HepG2 (cell line): ENCODE data around the gene GNL1. TPM values are rescaled to one million over a fixed set of nuclear protein-coding genes. Genes with fewer than 3 reads are reported as not detected.

Experiments used
- CENPT ChIP-seq: sonication (generic); formaldehyde crosslinking; IDR thresholded peaks from 2 replicates; pipeline ENCODE4 v1.8.0; 2022; ENCODE audit warnings: low read depth, mild to moderate bottlenecking, moderate library complexity, missing genetic modification reagents
- GPN1 ChIP-seq: sonication (generic); formaldehyde crosslinking; IDR thresholded peaks from 2 replicates; pipeline ENCODE4 v1.5.1; 2020; ENCODE audit warnings: missing genetic modification reagents, borderline replicate concordance
- GZF1 ChIP-seq: sonication (generic); formaldehyde crosslinking; IDR thresholded peaks from 2 replicates; pipeline ENCODE4 v1.5.1; 2020; ENCODE audit warnings: mild to moderate bottlenecking, missing genetic modification reagents
- HOXD1 ChIP-seq: sonication (generic); formaldehyde crosslinking; IDR thresholded peaks from 2 replicates; pipeline ENCODE4 v1.5.0; 2020; ENCODE audit warnings: missing genetic modification reagents
- KLF6 ChIP-seq: IDR thresholded peaks from 2 replicates; pipeline ENCODE4 v1.8.0; 2016; ENCODE audit warnings: missing biosample characterization, missing genetic modification reagents
- SIX1 ChIP-seq: sonication (generic); formaldehyde crosslinking; IDR thresholded peaks from 2 replicates; pipeline ENCODE4 v1.4.0; 2020; ENCODE audit warnings: missing genetic modification reagents, borderline replicate concordance
- SMC3 ChIP-seq: IDR thresholded peaks from 2 replicates; pipeline ENCODE4 v1.6.1; 2011; ENCODE audit warnings: low read length, improper control_type of control experiment
- TBX3 ChIP-seq: fragments of 450-650 bp; IDR thresholded peaks from 2 replicates; pipeline ENCODE4 v1.6.1; 2017; ENCODE audit warnings: antibody characterized with exemption, mild to moderate bottlenecking, inconsistent platforms, borderline replicate concordance
- YEATS4 ChIP-seq: sonication (generic); formaldehyde crosslinking; IDR thresholded peaks from 2 replicates; pipeline ENCODE4 v1.4.0; 2020; ENCODE audit warnings: missing genetic modification reagents, borderline replicate concordance
- ZFP1 ChIP-seq: IDR thresholded peaks from 2 replicates; pipeline ENCODE4 v1.6.1; 2016
- ZFY ChIP-seq: sonication (generic); formaldehyde crosslinking; IDR thresholded peaks from 2 replicates; pipeline ENCODE4 v1.4.0; 2020; ENCODE audit warnings: missing genetic modification reagents
- ZNF10 ChIP-seq: sonication (generic); formaldehyde crosslinking; IDR thresholded peaks from 2 replicates; pipeline ENCODE4 v1.4.0; 2020; ENCODE audit warnings: mild to moderate bottlenecking, low read depth, missing genetic modification reagents, borderline replicate concordance
- ZNF24 ChIP-seq: fragments of 450-650 bp; IDR thresholded peaks from 2 replicates; pipeline ENCODE4 v1.6.1; 2017; ENCODE audit warnings: antibody characterized with exemption, mild to moderate bottlenecking
- ZNF367 ChIP-seq: sonication (generic); formaldehyde crosslinking; IDR thresholded peaks from 2 replicates; pipeline ENCODE4 v1.4.0; 2020; ENCODE audit warnings: missing genetic modification reagents, borderline replicate concordance
- ZNF644 ChIP-seq: IDR thresholded peaks from 2 replicates; pipeline ENCODE4 v1.6.1; 2016; ENCODE audit warnings: low read depth
- ZNF703 ChIP-seq: sonication (generic); formaldehyde crosslinking; IDR thresholded peaks from 2 replicates; pipeline ENCODE4 v1.5.1; 2020; ENCODE audit warnings: missing genetic modification reagents, mild to moderate bottlenecking, moderate library complexity, borderline replicate concordance
- ZNF878 ChIP-seq: sonication (generic); formaldehyde crosslinking; IDR thresholded peaks from 2 replicates; pipeline ENCODE4 v1.8.1; 2023; ENCODE audit warnings: mild to moderate bottlenecking, missing genetic modification reagents, moderate library complexity
- polyA plus RNA-seq, 8 experiments: library from polyadenylated mRNA; depleted of rRNA in 3 of 8; stranded (reverse) in 7 of 8; unstranded in 1 of 8; fragments of >200 nt; fragmentation: Illumina TruSeq in 4 of 8; extraction: Trizol in 4 of 8; gene quantifications; 2 replicates each; pipeline versions ENCODE4 v1.2.1 to v1.2.3, GENCODE V29; 2011 to 2016; ENCODE audit warnings: low read depth in 4 of 8, missing spikeins in 1 of 8, mixed read lengths in 1 of 8; ENCODE audit not compliant: insufficient read depth in 1 of 8
- total RNA-seq, 5 experiments: library from RNA; depleted of rRNA; stranded (reverse); fragments of >200 nt; fragmentation: Illumina TruSeq; extraction: Trizol; gene quantifications; 2 replicates each; pipeline ENCODE4 v1.2.3, GENCODE V29; 2016; ENCODE audit warnings: low read depth in 1 of 5
- TF ChIP-seq, protein P1 (sequence below): sonication (generic); formaldehyde crosslinking; IDR thresholded peaks from 2 replicates; pipeline ENCODE4 v1.5.0; 2020; ENCODE audit warnings: mild to moderate bottlenecking, missing genetic modification reagents, borderline replicate concordance
- TF ChIP-seq, protein P2 (sequence below): sonication (generic); formaldehyde crosslinking; IDR thresholded peaks from 2 replicates; pipeline ENCODE4 v1.4.0; 2020; ENCODE audit warnings: missing genetic modification reagents
- TF ChIP-seq, protein P3 (sequence below): sonication (generic); formaldehyde crosslinking; IDR thresholded peaks from 2 replicates; pipeline ENCODE4 v1.4.0; 2020; ENCODE audit warnings: mild to moderate bottlenecking, missing genetic modification reagents
- TF ChIP-seq, protein P4 (sequence below): sonication (generic); formaldehyde crosslinking; IDR thresholded peaks from 2 replicates; pipeline ENCODE4 v1.4.0; 2020; ENCODE audit warnings: missing genetic modification reagents

GNL1 gene
- total and polyA plus RNA-seq, 2 of the 13 experiments (the other 11 are each of a cell fraction or from before 2014, with no cell fraction given), result 35.0 to 55.6 TPM

DNA sequence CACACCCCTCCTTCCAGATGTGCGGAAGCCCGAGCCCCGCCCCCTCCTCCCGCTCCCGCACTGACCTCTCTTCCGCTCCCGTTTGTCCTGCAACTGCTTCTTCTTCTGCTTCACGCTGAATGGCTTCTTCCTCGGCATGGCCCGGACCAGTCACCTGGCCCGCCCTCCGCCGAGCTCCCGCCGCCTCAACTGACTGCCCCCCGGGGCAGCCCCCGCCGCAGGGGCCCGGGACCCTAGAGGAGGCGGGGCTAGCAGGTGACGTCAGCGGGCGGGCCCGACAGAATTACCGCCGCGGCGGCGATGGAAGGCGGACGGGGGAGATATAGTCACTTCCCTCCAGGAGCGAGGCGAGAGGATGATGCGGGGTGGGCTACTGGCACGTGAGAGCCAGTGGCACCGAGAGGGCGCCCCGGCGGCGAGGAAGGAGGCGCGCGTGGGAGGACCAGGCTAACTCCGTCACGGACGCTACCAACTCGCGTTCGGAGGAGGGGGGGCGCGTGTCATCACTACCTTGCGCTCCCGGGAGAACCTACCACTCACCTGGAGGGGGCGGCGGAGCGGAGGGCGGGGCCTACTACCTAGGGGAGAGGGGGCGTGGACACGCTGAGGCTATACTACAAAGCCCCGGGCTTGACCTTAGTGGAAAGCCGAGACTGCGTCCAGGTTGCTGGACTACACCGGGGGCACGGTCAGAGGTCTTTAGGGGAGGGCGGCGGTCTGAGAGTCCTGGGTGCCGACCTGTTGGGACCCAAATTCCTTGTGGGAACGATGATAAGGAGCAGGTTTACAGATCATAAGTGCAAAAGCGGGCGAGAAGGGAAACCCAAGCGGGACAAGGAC lies at the start of gene GNL1 (continued):
- TF ChIP-seq, protein P1, sequence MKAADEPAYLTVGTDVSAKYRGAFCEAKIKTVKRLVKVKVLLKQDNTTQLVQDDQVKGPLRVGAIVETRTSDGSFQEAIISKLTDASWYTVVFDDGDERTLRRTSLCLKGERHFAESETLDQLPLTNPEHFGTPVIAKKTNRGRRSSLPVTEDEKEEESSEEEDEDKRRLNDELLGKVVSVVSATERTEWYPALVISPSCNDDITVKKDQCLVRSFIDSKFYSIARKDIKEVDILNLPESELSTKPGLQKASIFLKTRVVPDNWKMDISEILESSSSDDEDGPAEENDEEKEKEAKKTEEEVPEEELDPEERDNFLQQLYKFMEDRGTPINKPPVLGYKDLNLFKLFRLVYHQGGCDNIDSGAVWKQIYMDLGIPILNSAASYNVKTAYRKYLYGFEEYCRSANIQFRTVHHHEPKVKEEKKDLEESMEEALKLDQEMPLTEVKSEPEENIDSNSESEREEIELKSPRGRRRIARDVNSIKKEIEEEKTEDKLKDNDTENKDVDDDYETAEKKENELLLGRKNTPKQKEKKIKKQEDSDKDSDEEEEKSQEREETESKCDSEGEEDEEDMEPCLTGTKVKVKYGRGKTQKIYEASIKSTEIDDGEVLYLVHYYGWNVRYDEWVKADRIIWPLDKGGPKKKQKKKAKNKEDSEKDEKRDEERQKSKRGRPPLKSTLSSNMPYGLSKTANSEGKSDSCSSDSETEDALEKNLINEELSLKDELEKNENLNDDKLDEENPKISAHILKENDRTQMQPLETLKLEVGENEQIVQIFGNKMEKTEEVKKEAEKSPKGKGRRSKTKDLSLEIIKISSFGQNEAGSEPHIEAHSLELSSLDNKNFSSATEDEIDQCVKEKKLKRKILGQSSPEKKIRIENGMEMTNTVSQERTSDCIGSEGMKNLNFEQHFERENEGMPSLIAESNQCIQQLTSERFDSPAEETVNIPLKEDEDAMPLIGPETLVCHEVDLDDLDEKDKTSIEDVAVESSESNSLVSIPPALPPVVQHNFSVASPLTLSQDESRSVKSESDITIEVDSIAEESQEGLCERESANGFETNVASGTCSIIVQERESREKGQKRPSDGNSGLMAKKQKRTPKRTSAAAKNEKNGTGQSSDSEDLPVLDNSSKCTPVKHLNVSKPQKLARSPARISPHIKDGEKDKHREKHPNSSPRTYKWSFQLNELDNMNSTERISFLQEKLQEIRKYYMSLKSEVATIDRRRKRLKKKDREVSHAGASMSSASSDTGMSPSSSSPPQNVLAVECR (CRISPR knock-in tag), result peak; percentile 68
- peak; percentile 60; the same call in 1 of the 2 replicates for TF ChIP-seq CENPT (CRISPR knock-in tag)
- TF ChIP-seq SIX1 (CRISPR knock-in tag), result no peak
- no peak for TF ChIP-seq ZNF10 (CRISPR knock-in tag)
- peak; percentile 44 for TF ChIP-seq TBX3
- 0 out of 2 replicates have a peak, but pooled peaks have one; percentile 68 for TF ChIP-seq GZF1 (CRISPR knock-in tag)
- no peak for TF ChIP-seq ZNF703 (CRISPR knock-in tag)
- TF ChIP-seq ZNF367 (CRISPR knock-in tag), result no peak
- no peak for TF ChIP-seq SMC3
- TF ChIP-seq ZFP1 (CRISPR knock-in tag), result no peak
- TF ChIP-seq YEATS4 (CRISPR knock-in tag), result no peak
- no peak for TF ChIP-seq ZNF878 (CRISPR knock-in tag)
- TF ChIP-seq, protein P2, sequence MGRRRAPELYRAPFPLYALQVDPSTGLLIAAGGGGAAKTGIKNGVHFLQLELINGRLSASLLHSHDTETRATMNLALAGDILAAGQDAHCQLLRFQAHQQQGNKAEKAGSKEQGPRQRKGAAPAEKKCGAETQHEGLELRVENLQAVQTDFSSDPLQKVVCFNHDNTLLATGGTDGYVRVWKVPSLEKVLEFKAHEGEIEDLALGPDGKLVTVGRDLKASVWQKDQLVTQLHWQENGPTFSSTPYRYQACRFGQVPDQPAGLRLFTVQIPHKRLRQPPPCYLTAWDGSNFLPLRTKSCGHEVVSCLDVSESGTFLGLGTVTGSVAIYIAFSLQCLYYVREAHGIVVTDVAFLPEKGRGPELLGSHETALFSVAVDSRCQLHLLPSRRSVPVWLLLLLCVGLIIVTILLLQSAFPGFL (CRISPR knock-in tag), result 0 out of 2 replicates have a peak, but pooled peaks have one; percentile 57
- peak; percentile 75 for TF ChIP-seq HOXD1 (CRISPR knock-in tag)
- TF ChIP-seq GPN1 (CRISPR knock-in tag), result no peak
- no peak for TF ChIP-seq KLF6 (CRISPR knock-in tag)
- TF ChIP-seq, protein P3, sequence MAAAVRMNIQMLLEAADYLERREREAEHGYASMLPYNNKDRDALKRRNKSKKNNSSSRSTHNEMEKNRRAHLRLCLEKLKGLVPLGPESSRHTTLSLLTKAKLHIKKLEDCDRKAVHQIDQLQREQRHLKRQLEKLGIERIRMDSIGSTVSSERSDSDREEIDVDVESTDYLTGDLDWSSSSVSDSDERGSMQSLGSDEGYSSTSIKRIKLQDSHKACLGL (CRISPR knock-in tag), result peak; percentile 74; the same call in 1 of the 2 replicates
- TF ChIP-seq, protein P4, sequence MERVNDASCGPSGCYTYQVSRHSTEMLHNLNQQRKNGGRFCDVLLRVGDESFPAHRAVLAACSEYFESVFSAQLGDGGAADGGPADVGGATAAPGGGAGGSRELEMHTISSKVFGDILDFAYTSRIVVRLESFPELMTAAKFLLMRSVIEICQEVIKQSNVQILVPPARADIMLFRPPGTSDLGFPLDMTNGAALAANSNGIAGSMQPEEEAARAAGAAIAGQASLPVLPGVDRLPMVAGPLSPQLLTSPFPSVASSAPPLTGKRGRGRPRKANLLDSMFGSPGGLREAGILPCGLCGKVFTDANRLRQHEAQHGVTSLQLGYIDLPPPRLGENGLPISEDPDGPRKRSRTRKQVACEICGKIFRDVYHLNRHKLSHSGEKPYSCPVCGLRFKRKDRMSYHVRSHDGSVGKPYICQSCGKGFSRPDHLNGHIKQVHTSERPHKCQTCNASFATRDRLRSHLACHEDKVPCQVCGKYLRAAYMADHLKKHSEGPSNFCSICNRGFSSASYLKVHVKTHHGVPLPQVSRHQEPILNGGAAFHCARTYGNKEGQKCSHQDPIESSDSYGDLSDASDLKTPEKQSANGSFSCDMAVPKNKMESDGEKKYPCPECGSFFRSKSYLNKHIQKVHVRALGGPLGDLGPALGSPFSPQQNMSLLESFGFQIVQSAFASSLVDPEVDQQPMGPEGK, result peak; percentile 95
- TF ChIP-seq ZFY (CRISPR knock-in tag), result peak; percentile 29; the same call in 1 of the 2 replicates
- no peak for TF ChIP-seq ZNF24
- no peak for TF ChIP-seq ZNF644 (CRISPR knock-in tag)
